Activated T-cell treated with anti-CD3 and anti-CD28 coated beads for 4 hours (primary cell): ENCODE data around the gene PLVAP.

Source experiments
- DNase-seq: peaks from one replicate; pipeline ENCODE4 v3.0.0-alpha.2; 2020

PLVAP gene

DNA sequence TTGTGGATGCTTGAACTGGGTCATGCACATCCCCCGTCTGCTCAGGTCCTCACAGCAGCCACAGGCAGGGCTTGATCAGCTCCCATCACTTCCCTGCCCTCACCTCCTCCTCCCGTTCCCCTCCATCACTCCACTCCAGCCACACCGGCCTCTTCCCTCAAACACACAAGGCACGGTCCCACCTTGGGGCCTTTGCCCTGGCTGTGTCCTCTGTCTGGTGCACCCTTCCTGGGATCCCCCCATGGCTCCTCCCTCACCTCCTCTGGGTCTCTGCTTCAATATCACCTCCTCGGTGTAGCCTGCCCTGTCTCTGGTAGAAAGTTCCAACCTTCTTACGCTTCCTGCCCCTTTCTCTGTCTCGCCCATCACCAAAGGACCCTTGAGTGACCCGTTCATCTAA lies 23.8 kb downstream of the PLVAP start:
- no peak for DNase-seq

DNA sequence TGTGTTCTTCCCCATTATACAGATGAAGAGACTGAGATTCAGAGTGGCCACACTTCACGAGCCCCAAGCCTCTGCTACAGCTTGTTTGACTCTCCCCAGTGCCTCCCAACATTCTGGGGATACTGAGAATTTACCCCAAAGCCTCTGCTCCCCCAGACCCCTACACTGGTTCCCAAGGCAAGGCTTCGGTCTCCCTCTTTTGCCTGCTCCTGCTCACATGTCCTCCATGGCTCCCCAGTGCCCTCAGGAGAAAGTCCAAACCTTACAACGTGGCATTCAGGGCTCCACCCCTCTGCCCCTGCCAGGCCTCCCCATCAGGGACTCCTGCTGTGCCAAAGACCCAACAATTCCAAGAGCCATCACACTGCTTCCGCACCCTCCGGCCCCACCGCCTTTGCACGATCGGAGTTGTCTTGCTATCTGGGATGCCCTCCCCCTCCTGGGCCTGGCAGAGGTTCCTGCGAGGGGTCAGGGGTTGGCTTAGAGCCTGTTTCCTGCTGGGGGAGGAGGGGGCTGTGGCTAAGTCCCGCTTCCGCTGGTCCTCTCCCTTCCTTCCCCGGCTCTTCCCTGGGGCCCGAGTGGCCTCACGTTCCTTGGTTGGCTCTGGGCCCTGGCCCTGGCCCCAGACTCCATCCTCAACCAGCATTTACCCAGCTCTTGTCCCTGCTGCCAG lies 24.4 kb downstream of the PLVAP start:
- DNase-seq, result no peak

DNA sequence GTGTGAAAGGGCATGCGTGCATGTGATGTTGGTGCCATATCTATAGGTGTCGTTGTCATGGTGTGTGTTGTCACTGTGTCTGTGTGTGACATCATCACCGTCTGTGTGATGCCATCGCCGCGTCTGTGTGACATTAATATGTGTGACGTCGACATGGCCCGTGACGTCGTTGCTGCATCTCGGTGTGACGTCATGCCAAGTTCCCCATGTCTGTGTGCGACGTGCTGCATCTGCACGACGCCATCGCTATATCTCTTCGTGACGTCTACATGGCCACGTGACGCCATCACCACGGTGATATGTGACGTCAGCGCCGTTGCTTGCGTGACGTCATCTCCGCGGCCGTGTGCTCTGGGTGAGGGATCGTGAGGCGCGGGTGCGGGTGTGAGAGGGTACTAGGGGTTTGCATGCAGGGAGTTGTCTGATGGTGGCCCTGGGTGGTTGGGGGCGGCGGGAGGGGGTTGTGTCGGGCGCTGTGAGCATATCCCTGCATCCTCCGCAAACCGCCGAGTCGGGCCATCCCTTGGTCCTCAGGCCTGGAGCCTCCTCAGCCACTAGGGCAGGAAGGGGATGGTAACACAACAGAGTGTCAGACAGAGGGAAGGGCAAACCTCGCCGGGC lies 25.2 kb downstream of the PLVAP start:
- DNase-seq, result no peak

DNA sequence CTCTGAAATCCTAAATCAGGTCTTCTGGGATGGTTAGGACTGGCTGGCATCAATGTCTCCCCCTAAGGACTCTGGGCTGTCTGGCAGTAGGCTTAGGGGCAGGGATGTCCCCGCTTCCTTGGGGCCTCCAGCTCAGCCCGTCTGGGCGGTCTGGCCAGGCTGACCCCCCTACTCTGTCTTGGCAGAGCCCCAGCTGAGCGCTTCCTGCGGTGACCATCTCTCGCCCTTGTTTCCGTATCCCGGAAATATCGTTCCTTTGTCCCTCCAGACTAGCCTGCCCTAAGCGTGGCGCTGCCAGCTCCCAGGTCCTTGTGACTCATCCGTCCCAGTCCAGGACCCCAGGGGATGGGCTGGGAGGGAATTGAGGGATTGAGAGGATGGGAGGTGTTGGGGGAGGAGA lies 28.4 kb downstream of the PLVAP start:
- no peak for DNase-seq

DNA sequence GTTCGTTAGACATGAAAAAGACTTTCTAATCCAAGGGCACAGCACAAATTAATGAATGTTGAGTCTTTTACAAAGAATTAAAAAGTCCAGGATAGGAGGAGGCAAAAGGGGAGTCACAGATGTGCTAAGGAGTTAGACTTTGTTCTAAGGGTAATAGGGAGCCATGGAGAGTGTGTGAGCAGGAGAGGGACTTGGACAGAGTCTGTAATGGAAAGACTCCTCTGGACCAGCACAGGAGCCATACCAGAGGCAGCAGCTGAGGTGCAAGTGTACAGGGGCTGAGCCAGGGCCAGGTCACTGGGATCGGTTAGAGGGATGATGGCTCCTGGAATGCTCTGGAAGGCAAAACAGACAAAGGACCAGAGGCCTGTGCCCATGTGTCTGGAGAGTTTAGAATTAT lies 29.3 kb downstream of the PLVAP start:
- no peak for DNase-seq

DNA sequence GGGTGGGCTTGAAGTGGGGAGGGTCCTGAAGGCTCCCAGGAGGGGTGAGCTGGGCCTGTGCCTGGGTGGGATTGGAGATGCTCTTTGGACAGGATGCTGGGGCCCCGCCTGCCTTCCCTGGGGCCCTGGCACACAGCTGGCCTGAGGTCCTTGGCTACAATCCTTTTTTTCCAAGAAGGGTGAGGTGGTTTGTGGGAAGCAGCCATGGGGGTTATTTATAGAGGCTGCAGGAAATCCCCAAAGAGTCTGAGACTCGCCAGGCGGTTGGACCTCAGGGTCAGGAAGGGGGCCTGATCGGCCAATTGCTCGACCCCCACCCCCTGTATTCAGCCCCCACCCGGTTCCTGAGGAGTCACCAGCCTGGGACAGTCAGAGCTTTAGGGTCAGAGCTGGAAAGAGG lies 29.8 kb downstream of the PLVAP start:
- DNase-seq, result no peak

DNA sequence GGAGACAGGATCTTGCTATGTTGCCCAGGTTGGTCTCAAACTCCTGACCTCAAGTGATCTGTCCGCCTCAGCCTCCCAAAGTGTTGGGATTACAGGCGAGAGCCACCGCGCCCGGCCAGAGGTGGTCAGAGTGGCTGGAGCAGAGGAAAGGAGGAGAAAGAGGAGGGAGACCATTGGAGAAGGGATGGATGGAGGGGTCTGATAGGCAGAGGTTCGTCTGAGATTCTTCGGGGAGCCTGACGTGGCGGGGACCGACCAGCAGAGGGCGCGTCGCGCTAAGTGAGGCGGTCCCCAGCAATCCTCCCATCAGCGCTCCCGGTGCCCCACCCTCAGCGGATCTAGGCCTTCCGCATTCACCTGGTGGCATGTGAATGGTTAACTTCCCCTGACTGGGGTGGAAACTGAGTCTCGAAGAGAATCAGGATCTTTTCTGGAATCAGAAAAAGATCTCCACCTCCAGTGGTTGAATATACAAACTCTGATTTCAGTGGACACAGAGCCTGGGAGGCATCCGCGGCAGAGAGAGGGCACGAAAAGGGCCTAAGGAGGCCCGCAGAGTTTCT lies 31.0 kb downstream of the PLVAP start:
- peak; percentile 72 for DNase-seq

DNA sequence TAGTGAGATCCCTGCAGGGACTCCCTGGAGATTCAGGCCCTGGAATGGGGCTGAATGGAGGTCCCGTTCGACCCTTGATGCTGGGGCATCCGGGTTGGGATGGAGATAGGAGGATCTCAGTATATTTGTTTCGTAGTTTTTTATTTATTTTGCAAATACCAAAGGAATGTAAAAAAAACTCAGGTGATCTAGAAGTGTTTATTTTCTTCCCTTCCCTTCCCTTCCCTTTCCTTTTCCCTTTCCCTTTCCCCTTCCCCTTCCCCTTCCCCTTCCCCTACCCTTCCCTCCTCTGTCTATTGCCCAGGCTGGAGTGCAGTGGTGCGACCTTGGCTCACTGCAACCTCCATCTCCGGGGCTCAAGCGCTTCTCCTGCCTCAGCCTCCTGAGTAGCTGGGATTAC lies 35.3 kb downstream of the PLVAP start:
- DNase-seq, result no peak

DNA sequence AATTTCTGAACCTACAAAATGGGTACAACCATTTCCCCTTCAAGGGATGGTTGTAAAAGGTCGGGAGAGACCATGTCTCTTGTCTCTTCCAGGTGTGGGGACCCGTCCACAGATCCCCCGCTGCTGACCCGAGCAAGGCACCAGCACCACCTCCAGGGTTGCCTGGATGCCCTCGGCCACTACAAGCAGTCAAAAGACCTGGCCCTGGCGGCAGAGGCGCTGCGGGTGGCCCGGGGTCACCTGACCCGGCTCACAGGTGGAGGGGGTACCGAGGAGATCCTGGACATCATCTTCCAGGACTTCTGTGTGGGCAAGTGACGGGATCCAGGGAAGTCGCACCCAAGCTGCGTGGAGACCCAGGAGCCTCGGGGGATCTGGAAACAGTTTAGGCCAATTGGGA lies 35.8 kb downstream of the PLVAP start:
- no peak for DNase-seq

DNA sequence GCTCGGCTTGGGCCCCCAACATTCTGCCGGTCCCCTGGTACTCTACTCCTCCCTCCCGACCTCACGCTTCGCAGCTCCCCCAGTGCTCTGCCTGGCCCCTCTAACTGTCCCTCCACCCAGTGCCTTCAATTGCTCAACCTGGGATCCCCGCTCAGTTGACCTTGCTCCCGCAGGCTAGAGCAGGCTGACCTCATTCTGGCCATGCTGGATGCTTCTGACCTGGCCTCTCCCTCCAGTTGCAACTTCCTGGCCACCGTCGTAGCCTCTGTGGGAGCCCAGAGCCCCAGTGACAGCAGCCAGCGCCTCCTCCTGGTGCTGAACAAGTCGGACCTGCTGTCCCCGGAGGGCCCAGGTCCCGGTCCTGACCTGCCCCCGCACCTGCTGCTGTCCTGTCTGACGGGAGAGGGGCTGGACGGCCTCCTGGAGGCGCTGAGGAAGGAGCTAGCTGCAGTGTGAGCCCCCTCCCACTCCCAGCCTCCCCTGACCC lies 36.2 kb downstream of the PLVAP start:
- DNase-seq, result no peak

DNA sequence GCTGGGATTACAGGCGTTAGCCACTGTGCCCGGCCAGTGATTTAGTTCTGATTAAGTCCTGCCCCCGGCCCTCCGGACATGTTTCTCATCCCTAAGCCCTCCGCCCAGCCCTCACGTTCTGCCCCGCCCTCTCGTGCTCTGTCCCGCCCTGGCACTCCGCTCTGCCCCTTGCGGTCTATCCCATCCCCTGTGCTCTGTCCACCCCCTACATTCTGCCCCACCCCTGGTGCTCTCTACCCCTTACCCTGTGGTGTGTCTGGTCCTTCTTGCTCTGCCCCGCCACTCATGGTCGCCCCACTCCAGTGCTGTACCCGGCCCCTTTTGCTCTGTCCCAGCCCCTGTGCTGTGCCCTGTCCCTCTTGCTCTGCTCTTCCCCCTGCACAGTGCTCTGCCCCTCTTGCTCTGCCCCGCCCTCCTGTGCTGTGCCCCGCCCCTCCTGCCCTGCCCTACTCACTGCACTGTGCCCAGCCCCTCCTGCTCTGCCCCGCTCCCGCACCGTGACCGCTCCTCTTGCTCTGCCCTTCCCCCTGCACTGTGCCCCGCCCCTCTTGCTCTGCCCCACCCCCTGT lies 36.8 kb downstream of the PLVAP start:
- DNase-seq, result no peak

DNA sequence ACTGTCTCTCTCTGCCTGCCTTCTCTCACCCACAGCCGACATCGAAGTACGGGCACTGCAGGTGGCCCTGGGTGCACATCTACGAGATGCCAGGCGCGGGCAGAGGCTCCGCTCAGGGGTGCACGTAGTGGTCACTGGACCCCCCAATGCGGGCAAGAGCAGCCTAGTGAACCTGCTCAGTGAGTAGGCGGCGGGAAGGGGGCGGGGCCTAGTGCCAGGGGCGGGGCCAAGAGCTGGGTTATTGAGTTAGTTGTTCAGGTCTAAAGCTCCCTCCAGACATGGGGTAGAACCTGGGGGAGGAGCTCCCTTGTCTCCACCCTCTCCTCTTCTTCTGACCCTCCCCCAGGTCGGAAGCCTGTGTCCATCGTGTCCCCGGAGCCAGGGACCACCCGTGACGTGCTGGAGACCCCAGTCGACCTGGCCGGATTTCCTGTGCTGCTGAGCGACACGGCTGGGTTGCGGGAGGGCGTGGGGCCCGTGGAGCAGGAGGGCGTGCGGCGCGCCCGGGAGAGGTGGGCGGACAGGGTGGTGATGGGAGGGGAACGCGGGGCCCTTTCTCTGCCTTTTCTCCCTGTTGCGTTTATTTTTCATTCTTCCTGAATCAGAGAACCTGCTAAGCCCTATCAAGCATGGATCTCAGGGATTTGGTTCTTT lies 37.9 kb downstream of the PLVAP start:
- no peak for DNase-seq

DNA sequence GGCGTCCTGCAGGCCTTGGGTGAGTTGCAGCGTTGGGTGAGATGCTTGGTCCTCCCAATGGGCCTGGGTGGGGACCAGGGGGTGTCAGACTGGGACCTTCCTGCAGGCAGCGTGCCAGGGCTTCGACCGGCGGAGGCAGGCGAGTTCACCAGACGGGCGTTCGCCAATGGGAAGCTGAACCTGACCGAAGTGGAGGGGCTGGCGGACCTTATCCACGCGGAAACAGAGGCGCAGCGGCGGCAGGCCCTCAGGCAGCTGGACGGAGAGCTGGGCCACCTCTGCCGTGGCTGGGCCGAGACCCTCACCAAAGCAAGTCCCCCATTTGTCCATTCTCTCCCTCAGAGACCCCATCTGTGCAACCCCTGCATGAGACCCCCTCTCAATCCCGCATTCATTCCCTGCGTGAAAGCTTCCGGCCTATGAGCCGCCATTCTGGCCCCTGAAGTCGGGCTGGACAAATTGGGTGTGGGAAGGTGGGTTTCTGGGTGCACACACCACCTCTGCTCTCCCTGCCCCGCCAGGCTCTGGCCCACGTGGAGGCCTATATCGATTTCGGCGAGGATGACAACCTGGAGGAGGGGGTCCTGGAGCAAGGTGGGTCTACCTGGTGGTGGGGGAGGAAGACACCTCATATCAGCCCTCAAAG lies 38.6 kb downstream of the PLVAP start:
- no peak for DNase-seq

DNA sequence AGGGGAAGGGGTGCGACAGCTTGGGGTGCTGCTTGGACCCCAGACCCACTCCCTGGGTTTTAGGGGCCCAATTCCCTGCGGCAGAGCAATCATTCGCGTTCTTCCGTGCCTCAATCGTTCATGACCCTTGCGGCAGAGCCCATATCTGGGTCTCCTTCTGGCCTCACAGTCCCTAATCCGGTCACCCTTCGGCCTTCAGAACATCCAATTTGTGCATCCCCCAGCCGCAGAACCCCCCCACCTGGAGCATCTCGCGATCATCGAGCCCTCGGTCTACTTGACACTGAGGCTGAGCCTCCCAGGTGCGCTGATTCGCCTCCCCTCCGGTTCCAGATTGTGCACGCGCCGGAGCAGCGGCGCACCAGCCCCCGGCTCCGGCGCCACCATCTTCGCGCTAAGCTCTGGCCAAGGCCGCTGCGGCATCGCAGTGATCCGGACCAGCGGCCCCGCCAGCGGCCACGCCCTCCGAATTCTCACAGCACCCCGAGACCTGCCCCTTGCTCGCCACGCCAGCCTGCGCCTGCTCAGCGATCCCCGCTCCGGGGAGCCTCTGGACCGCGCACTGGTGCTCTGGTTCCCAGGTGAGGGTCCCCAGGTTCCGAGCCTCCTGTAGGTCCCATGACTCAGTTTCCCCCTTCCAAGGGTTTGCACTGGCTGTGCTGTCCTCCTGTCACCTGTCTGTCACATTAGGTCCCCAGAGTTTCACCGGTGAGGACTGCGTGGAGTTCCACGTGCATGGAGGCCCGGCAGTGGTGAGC lies 39.3 kb downstream of the PLVAP start:
- no peak for DNase-seq

DNA sequence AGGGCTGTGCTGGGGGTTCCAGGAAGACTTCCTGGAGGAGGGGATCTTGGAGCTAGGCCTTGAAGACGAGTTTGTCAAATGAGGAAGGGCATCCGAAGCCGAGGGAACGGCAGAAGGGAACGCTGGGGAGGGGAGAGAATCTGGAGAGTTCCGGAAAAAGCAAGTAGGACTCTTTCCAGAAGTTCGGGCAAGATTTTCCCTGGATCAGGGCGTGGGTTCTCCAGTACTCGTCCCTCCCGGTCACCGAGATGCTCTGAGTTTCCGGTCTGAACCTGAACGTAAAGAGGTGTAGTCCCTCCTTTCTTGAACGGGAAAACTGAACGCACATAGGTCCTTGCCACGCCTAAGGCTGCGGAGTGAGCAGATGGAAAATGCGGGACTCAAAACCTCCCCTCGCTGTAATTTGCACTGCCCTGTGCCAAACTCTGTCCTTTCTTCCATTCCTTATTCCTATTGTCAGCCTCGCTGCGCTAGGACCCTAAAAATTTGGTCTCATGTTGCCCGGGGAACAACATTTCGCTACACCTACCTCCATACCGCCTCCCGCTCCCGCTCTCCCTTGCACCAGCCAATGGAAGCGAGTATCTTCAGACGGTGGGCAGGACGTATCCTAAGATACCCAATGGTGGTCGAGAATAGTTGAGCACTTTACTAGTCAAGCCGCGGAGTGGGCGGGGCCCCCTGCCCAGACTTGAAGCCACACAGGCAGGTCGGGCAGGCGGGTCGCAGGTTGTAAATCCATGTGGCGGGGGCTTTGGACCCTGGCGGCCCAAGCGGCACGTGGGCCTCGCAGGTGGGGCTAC lies 40.1 kb downstream of the PLVAP start, which contains the start of gene GTPBP3:
TSS of gene GTPBP3 (plus strand) at position 682 of the 803 bp plus-strand sequence. CDS start at position 741, 59 bp downstream.
- DNase-seq, result peak; percentile 93

DNA sequence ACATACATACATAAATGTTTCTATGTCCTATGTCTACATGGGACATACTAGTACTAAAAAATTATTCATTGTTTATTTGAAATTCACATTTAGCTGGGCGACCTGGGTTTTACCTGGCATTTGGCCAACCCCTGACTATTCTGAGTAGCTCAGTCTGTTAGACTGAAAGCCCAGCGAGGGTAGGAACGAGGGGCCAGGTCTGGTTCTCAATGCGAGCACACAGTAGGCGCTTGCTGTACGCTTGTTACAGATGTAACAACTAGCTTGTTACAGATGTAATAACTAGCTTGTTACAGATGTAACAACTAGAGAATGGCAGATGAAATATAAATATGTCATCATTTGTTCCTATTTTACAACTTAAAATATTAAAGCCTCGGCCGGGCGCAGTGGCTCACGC lies 41.6 kb downstream of the PLVAP start:
- no peak for DNase-seq

DNA sequence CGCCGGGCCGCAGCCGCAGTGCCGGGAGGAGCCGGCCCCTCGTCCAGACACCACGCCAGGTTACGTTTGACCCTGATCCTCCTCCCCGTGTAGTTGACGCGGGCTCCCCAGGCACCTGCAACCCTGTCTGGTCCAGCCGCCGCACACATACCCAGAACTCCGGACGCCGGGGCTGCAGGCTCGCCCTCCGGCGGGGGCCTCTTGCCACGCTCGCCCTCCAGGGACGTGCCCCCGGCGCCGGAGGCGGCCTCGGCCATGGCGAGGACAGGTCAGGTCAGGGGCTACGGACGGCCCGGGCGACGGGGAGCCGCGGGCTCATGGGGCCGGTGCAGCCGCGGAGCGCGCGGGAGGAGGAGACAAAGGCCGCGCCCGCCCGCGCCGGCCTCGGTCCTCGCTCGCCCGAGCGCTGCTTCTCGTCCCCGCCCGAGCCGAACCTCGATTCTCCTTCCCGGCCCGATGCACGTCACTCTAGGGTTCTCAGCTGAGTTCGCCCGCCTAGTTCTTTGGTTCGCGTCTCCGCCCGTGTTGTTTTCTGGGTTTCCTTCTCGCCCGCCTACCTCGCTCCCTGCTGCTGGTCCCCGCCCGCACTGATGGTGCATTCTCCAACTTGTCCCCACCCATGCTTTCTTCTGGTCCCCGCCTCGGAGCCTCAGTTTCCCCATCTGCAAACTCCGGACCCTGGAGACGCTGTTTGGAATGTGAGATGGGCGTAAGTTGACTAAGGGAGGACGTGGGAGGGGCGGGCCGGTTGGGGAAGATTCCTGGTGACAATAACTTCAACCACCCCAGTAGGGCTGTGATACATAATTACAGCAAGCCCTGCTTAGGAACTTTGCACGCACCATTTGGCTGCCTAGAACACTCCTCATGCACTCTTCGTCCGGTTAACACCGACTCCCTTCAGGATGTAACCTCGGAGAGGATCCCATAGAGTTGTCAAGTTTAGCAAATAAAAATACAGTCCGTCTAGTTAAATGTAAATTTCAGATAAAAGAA lies 42.4 kb downstream of the PLVAP start, which contains the start of gene ANO8:
TSS of gene ANO8 (minus strand) at position 442 of the 996 bp plus-strand sequence. CDS start at position 257, 185 bp downstream.
- DNase-seq, result peak; percentile 97

DNA sequence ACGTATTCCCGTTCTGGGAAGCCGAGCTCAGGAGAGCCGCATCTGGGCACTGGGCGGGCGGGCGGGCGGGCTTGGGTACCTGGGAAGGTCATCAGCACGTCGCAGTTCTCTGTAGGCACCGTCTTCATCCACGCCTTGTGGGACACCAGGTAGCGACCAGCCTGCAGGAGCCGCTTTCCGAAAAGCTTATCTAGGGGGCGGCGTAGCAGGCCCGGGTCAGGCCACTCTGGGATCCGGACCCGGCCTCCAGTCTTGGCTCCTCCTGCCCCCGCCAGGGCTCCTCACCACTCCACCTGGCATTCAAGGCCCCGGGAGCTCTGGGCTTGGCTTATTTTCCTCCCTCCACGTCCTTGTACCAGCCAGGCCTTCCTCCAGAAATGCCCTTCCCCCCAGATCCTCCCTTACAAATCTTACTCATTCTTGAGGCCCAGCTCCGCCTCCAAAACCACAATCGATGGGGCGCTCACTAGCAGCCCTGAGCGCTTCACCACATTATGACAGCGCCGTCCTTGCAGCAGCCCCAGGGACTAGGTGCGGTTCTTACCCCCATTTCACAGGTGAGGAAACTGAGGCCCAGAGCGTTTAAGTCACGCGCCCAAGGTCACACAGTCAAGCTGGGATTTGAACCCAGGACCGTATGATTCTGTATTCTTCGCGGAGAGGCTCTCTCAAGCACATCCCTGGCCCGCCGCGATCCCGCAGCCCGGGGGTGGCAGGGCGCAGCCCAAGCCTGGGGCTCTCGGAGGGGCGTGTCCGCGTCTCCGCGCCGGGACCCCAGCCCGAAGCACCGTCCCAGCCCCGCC lies 43.3 kb downstream of the PLVAP start:
- peak; percentile 66 for DNase-seq
